Hepatocyte (in vitro differentiated cells): Measurements from ENCODE around the gene MTX3. TPM values are rescaled to one million over a fixed set of nuclear protein-coding genes. Genes with fewer than 3 reads are reported as not detected.

Experiments used
- DNase-seq: peaks from one replicate; pipeline ENCODE4 v3.0.0-alpha.2; 2016; ENCODE audit warnings: low spot score
- H2AFZ ChIP-seq: fragments of 200-600 bp; sonication (generic); 2 replicates; pipeline ENCODE4 v1.6.0; 2016; ENCODE audit warnings: antibody characterized with exemption, mild to moderate bottlenecking
- H3K27ac ChIP-seq: fragments of 200-600 bp; sonication (generic); 2 replicates; pipeline ENCODE4 v1.5.1; 2016; ENCODE audit warnings: mild to moderate bottlenecking
- H3K27me3 ChIP-seq: fragments of 200-600 bp; sonication (generic); 2 replicates; pipeline ENCODE4 v1.6.1; 2016
- H3K36me3 ChIP-seq: fragments of 200-600 bp; sonication (generic); replicated peaks from 2 replicates; pipeline ENCODE4 v1.5.1; 2016; ENCODE audit warnings: low read depth; ENCODE audit not compliant: insufficient read depth
- H3K4me1 ChIP-seq: fragments of 200-600 bp; sonication (generic); 2 replicates; pipeline ENCODE4 v1.5.1; 2016; ENCODE audit warnings: mild to moderate bottlenecking, moderate library complexity; ENCODE audit not compliant: insufficient read depth
- H3K4me2 ChIP-seq: fragments of 200-600 bp; sonication (generic); 2 replicates; pipeline ENCODE4 v1.6.0; 2016
- H3K4me3 ChIP-seq: fragments of 200-600 bp; sonication (generic); 2 replicates; pipeline ENCODE4 v1.5.1; 2016; ENCODE audit warnings: mild to moderate bottlenecking
- H3K79me2 ChIP-seq: fragments of 200-600 bp; sonication (generic); 2 replicates; pipeline ENCODE4 v1.6.0; 2017; ENCODE audit warnings: mild to moderate bottlenecking
- H3K9me2 ChIP-seq: fragments of 200-600 bp; sonication (generic); replicated peaks from 2 replicates; pipeline ENCODE4 v1.6.0; 2017; ENCODE audit warnings: mild to moderate bottlenecking; ENCODE audit not compliant: insufficient read depth
- H3K9me3 ChIP-seq: fragments of 200-600 bp; sonication (generic); 2 replicates; pipeline ENCODE4 v1.5.1; 2016; ENCODE audit warnings: low read depth, mild to moderate bottlenecking
- H4K20me1 ChIP-seq: fragments of 200-600 bp; sonication (generic); 2 replicates; pipeline ENCODE4 v1.6.0; 2016; ENCODE audit warnings: mild to moderate bottlenecking; ENCODE audit not compliant: insufficient read depth, poor library complexity, severe bottlenecking
- EZH2 ChIP-seq: fragments of 200-600 bp; sonication (generic); IDR thresholded peaks from 2 replicates; pipeline ENCODE4 v1.6.1; 2016; ENCODE audit warnings: antibody characterized with exemption, mild to moderate bottlenecking, borderline replicate concordance
- EZH2phosphoT487 ChIP-seq: fragments of 200-600 bp; sonication (generic); IDR thresholded peaks from one replicate; pipeline ENCODE4 v1.6.1; 2018; ENCODE audit warnings: antibody characterized with exemption, mild to moderate bottlenecking, low read depth, moderate library complexity; ENCODE audit not compliant: unreplicated experiment, severe bottlenecking
- WGBS: methylation state at CpG from one replicate; pipeline ENCODE4 v1.1.6; 2016; ENCODE audit warnings: low lambda C conversion rate; ENCODE audit errors: missing lambda C conversion rate; 5-methylcytosine and 5-hydroxymethylcytosine counted together
- polyA plus RNA-seq: library from polyadenylated mRNA; unstranded; fragments of >200 nt; fragmentation: Nextera tagmentation; extraction: Ambion mirVana; gene quantifications from 2 replicates; pipeline ENCODE4 v1.2.1, GENCODE V29; 2016
- total RNA-seq: library from RNA; depleted of rRNA; stranded (reverse); fragments of >200 nt; gene quantifications from 2 replicates; pipeline ENCODE4 v1.2.3, GENCODE V29; 2014
- TF ChIP-seq, protein P1 (sequence below): fragments of 200-600 bp; sonication (generic); IDR thresholded peaks from 2 replicates; pipeline ENCODE4 v1.5.1; 2016; ENCODE audit warnings: antibody characterized with exemption, mild to moderate bottlenecking; ENCODE audit not compliant: poor library complexity

Gene MTX3
- total and polyA plus RNA-seq, 2 experiments from 2014 or later = 4.0 to 18.7 TPM

DNA sequence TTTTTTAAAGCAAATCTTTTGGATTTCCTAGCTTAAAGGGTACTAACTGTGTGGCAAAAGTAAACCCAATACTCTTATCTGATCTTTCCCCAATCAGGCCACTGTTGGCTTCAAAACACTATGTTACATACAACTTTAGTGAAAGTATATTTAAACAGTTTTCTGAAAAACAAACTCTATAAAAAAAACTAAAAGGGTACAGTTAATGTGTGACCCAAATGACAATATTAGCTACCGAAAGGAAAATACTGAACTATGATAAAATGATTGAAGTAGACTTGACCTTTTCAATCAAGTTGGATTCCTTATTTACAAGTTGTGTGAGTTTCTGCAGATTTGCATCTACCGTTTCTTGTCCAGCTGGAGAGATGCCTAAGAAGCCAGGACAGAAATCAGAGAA lies 5.8 kb downstream of the MTX3 start:
- Histone ChIP-seq H3K9me3 (no peaks in the 10 kb centered on the region), H3K27ac (no peak overlapping the region), H3K4me1 (peaks cover 6% of the 10 kb centered on the region), H3K36me3 (no peaks in the 10 kb centered on the region), H3K79me2 (peaks cover 4% of the 10 kb centered on the region), H3K4me3 (no peak overlapping the region), H3K9me2 (no peaks in the 10 kb centered on the region), H2AFZ (no peak overlapping the region), H3K27me3 (no peaks in the 10 kb centered on the region), H4K20me1 (no peaks in the 10 kb centered on the region), H3K4me2 (no peak overlapping the region)
- TF ChIP-seq EZH2 (no peak), EZH2phosphoT487 (no peak)
- TF ChIP-seq, protein P1, sequence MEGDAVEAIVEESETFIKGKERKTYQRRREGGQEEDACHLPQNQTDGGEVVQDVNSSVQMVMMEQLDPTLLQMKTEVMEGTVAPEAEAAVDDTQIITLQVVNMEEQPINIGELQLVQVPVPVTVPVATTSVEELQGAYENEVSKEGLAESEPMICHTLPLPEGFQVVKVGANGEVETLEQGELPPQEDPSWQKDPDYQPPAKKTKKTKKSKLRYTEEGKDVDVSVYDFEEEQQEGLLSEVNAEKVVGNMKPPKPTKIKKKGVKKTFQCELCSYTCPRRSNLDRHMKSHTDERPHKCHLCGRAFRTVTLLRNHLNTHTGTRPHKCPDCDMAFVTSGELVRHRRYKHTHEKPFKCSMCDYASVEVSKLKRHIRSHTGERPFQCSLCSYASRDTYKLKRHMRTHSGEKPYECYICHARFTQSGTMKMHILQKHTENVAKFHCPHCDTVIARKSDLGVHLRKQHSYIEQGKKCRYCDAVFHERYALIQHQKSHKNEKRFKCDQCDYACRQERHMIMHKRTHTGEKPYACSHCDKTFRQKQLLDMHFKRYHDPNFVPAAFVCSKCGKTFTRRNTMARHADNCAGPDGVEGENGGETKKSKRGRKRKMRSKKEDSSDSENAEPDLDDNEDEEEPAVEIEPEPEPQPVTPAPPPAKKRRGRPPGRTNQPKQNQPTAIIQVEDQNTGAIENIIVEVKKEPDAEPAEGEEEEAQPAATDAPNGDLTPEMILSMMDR = no peak
- DNase-seq = no peak
- WGBS = 79% methylated on average over 2 of the region's 2 CpGs

DNA sequence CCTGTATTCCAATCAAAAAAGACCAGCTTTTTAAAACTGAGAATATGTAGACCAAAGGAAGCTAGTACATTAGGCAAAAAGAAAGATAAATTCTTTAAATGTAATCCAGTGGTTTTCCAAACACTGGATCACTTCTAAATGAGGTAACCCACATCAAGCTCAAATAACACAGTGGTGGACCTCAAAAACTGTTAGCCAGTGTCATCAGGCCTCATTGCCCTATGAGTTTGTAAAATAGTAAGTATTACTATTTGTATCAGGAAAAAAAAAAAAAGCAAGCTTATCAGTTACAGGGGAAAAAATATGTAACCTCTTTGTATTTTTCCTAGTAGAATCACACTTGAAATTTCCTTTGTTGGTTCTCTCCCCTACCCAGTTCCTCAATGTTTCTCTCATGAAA lies 6.7 kb downstream of the MTX3 start:
- H3K27me3 ChIP-seq = no peaks in the 10 kb centered on the region
- H2AFZ ChIP-seq = no peak overlapping the region
- H3K36me3 ChIP-seq = no peaks in the 10 kb centered on the region
- H3K4me1 ChIP-seq = no peaks in the 10 kb centered on the region
- no peak overlapping the region for H3K27ac ChIP-seq
- H3K79me2 ChIP-seq = no peaks in the 10 kb centered on the region
- no peaks in the 10 kb centered on the region for H3K9me3 ChIP-seq
- H4K20me1 ChIP-seq = no peaks in the 10 kb centered on the region
- no peak overlapping the region for H3K4me3 ChIP-seq
- H3K4me2 ChIP-seq = no peak overlapping the region
- TF ChIP-seq EZH2phosphoT487 (no peak), EZH2 (no peak)
- TF ChIP-seq, protein P1 = no peak
- H3K9me2 ChIP-seq = no peaks in the 10 kb centered on the region
- no peak for DNase-seq

DNA sequence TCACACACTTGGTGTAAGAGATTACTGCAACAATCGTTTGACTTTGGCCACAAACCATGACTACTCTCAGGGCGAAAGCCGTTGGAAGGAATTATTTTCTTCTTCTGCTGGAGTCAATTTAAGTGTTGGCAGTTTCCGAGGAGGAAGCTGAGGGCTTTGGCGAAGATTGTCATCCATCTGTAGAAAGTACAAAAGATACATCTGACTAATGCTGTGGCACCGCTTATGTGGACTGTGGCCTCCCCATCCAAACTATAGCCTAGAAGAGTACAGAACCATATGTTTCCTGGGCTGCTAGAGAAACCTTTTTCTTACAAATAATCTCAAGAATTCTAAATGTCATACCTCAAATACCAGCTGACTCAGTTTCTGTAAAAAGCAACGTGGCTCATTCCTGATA lies 7.4 kb downstream of the MTX3 start:
- TF ChIP-seq EZH2phosphoT487 (no peak), EZH2 (no peak)
- TF ChIP-seq, protein P1 = no peak
- Histone ChIP-seq H4K20me1 (no peaks in the 10 kb centered on the region), H3K4me1 (no peaks in the 10 kb centered on the region), H3K4me3 (no peak overlapping the region), H3K4me2 (no peak overlapping the region), H3K27me3 (no peaks in the 10 kb centered on the region), H2AFZ (no peak overlapping the region), H3K36me3 (no peaks in the 10 kb centered on the region), H3K27ac (no peak overlapping the region), H3K9me2 (no peaks in the 10 kb centered on the region), H3K79me2 (no peaks in the 10 kb centered on the region), H3K9me3 (no peaks in the 10 kb centered on the region)
- WGBS = 96% methylated on average over 7 of the region's 7 CpGs
- no peak for DNase-seq

DNA sequence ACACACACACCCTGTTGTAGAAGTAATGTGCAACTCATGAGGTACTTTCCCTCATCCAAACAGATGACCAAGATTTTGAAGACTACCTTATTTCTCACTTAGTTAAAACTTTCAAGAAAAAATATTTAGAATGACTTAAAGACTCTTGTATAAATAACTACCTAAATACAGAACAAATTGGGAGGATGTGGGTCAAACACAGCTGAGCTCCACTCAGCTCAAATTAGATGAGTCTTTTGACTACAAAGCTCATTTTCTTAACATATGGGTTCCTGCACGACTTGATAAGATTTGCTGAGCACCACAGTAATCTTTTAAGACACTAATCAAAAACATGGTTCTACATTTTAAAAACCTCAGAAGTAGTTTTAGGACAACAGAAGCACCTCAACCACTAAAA lies 8.9 kb downstream of the MTX3 start:
- TF ChIP-seq, protein P1 = no peak
- H3K4me3 ChIP-seq = no peak overlapping the region
- H3K27ac ChIP-seq = no peak overlapping the region
- no peaks in the 10 kb centered on the region for H3K9me2 ChIP-seq
- H3K4me1 ChIP-seq = no peaks in the 10 kb centered on the region
- H3K4me2 ChIP-seq = no peak overlapping the region
- no peaks in the 10 kb centered on the region for H3K36me3 ChIP-seq
- 89% methylated on average over 1 of the region's 1 CpG for WGBS
- no peaks in the 10 kb centered on the region for H3K79me2 ChIP-seq
- no peak for DNase-seq
- no peaks in the 10 kb centered on the region for H3K9me3 ChIP-seq
- H4K20me1 ChIP-seq = no peaks in the 10 kb centered on the region
- no peaks in the 10 kb centered on the region for H3K27me3 ChIP-seq
- no peak overlapping the region for H2AFZ ChIP-seq
